ENCODE data around the gene HMCN1.

DNA sequence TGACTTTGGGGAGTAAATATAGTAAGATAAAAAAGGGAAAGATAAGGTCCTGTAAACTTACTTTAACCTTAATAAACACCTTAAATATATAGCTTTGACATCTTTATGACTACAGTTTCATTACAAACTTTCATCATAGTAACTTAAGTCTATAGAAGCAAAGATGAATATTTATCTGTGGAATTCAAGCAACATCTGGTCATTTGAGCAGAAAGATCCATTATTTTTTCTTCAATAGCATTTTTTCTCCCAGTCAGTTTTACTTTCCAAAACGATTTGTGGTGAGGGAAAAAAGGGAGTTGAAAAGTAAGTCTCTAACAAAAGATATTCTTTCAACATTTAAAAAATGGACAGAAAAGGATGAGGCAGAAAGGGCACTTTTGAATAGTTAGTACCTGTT lies 69.0 kb downstream of the HMCN1 start:
- TF ChIP-seq, protein P1, sequence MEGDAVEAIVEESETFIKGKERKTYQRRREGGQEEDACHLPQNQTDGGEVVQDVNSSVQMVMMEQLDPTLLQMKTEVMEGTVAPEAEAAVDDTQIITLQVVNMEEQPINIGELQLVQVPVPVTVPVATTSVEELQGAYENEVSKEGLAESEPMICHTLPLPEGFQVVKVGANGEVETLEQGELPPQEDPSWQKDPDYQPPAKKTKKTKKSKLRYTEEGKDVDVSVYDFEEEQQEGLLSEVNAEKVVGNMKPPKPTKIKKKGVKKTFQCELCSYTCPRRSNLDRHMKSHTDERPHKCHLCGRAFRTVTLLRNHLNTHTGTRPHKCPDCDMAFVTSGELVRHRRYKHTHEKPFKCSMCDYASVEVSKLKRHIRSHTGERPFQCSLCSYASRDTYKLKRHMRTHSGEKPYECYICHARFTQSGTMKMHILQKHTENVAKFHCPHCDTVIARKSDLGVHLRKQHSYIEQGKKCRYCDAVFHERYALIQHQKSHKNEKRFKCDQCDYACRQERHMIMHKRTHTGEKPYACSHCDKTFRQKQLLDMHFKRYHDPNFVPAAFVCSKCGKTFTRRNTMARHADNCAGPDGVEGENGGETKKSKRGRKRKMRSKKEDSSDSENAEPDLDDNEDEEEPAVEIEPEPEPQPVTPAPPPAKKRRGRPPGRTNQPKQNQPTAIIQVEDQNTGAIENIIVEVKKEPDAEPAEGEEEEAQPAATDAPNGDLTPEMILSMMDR (IDR thresholded peaks at IDR 0.05): no peak
- no peak for TF ChIP-seq POLR2A (IDR thresholded peaks at IDR 0.05; ENCODE audit: low read depth)

Data from esophagus muscularis mucosa (tissue), 3 donors.